ENCODE data around the gene TET2.
"Not testable (repeated sequence)": the region's sequence is repeated elsewhere in the genome, so short reads cannot be mapped to it uniquely, and the experiment has no call there.

Gene TET2

DNA sequence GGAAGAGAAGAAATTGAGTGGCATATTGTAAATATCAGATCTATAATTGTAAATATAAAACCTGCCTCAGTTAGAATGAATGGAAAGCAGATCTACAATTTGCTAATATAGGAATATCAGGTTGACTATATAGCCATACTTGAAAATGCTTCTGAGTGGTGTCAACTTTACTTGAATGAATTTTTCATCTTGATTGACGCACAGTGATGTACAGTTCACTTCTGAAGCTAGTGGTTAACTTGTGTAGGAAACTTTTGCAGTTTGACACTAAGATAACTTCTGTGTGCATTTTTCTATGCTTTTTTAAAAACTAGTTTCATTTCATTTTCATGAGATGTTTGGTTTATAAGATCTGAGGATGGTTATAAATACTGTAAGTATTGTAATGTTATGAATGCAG is 132.6 kb downstream of the TET2 start:
- in situ Hi-C loops (cut with MboI; ENCODE audit: low sequenced_read_pairs) = no loop called here
- Histone ChIP-seq H3K36me3 (replicated peaks) (peaks cover 10% of the 10 kb centered on the region; the same call in 1 of the 2 replicates), H3K27me3 (ENCODE audit: low read depth) (no peaks in the 10 kb centered on the region), H3K9me3 (no peaks in the 10 kb centered on the region), H3K4me3 (no peak overlapping the region), H3K4me1 (peaks cover 24% of the 10 kb centered on the region)
- no peak for DNase-seq (ENCODE audit: low spot score in 2 of 2)

- peaks cover 7% of the 10 kb centered on the region; the same call in 1 of the 2 replicates for H3K36me3 ChIP-seq (replicated peaks)
- no peak overlapping the region for H3K4me3 ChIP-seq
- no peaks in the 10 kb centered on the region for H3K27me3 ChIP-seq (ENCODE audit: low read depth)
- no peaks in the 10 kb centered on the region for H3K9me3 ChIP-seq
- peaks cover 24% of the 10 kb centered on the region for H3K4me1 ChIP-seq
- DNase-seq (ENCODE audit: low spot score in 2 of 2) = no peak
- in situ Hi-C loops (cut with MboI; ENCODE audit: low sequenced_read_pairs) = no loop called here
These were observed 133.9 kb downstream of the TET2 start for GRCh38 chr4:105280338-105281123.

GRCh38 chr4:105281124-105281415 is 134.4 kb downstream of the TET2 start:
- no peak for DNase-seq (ENCODE audit: low spot score in 2 of 2)
- Histone ChIP-seq H3K36me3 (replicated peaks) (0 out of 2 replicates have a peak, but pooled peaks cover 1% of the 10 kb centered on the region), H3K9me3 (no peaks in the 10 kb centered on the region), H3K4me1 (peaks cover 24% of the 10 kb centered on the region), H3K27me3 (ENCODE audit: low read depth) (no peaks in the 10 kb centered on the region), H3K4me3 (no peak overlapping the region)
- in situ Hi-C loops (cut with MboI; ENCODE audit: low sequenced_read_pairs) = no loop called here

GRCh38 chr4:105282489-105282888 is 135.8 kb downstream of the TET2 start:
- no peak for DNase-seq (ENCODE audit: low spot score in 2 of 2)
- no peaks in the 10 kb centered on the region for H3K36me3 ChIP-seq (replicated peaks)
- H3K4me1 ChIP-seq = peaks cover 13% of the 10 kb centered on the region
- H3K4me3 ChIP-seq = no peak overlapping the region
- no peaks in the 10 kb centered on the region for H3K27me3 ChIP-seq (ENCODE audit: low read depth)
- in situ Hi-C loops (cut with MboI; ENCODE audit: low sequenced_read_pairs) = no loop called here
- no peaks in the 10 kb centered on the region for H3K9me3 ChIP-seq

- Histone ChIP-seq H3K4me1 (peaks cover 7% of the 10 kb centered on the region), H3K36me3 (replicated peaks) (no peaks in the 10 kb centered on the region), H3K4me3 (no peak overlapping the region), H3K9me3 (no peaks in the 10 kb centered on the region), H3K27me3 (ENCODE audit: low read depth) (no peaks in the 10 kb centered on the region)
- no peak for DNase-seq (ENCODE audit: low spot score in 2 of 2)
- in situ Hi-C loops (cut with MboI; ENCODE audit: low sequenced_read_pairs) = no loop called here
These were observed 136.8 kb downstream of the TET2 start for GRCh38 chr4:105283501-105283900.

GRCh38 chr4:105288121-105288520 is 141.4 kb downstream of the TET2 start:
- Histone ChIP-seq H3K27me3 (ENCODE audit: low read depth) (no peaks in the 10 kb centered on the region), H3K4me1 (peaks cover 3% of the 10 kb centered on the region; the same call in 1 of the 2 replicates), H3K4me3 (no peak overlapping the region), H3K36me3 (replicated peaks) (no peaks in the 10 kb centered on the region), H3K9me3 (no peaks in the 10 kb centered on the region)
- in situ Hi-C loops (cut with MboI; ENCODE audit: low sequenced_read_pairs) = no loop called here
- DNase-seq (ENCODE audit: low spot score in 2 of 2) = no peak

- Histone ChIP-seq H3K27me3 (ENCODE audit: low read depth) (no peaks in the 10 kb centered on the region), H3K9me3 (no peaks in the 10 kb centered on the region), H3K36me3 (replicated peaks) (no peaks in the 10 kb centered on the region), H3K4me3 (no peak overlapping the region), H3K4me1 (no peaks in the 10 kb centered on the region)
- in situ Hi-C loops (cut with MboI; ENCODE audit: low sequenced_read_pairs) = no loop called here
- no peak for DNase-seq (ENCODE audit: low spot score in 2 of 2)
These were observed 145.2 kb downstream of the TET2 start for GRCh38 chr4:105291925-105292324.

- DNase-seq (ENCODE audit: low spot score in 2 of 2) = no peak
These were observed 146.7 kb downstream of the TET2 start for GRCh38 chr4:105293360-105293759.

GRCh38 chr4:105296672-105297071 is 150.0 kb downstream of the TET2 start:
- Histone ChIP-seq H3K4me1 (no peaks in the 10 kb centered on the region), H3K4me3 (no peak overlapping the region), H3K27me3 (ENCODE audit: low read depth) (no peaks in the 10 kb centered on the region), H3K9me3 (no peaks in the 10 kb centered on the region), H3K36me3 (replicated peaks) (no peaks in the 10 kb centered on the region)
- in situ Hi-C loops (cut with MboI; ENCODE audit: low sequenced_read_pairs) = no loop called here
- no peak for DNase-seq (ENCODE audit: low spot score in 2 of 2)

More at GRCh38 chr4:105293360-105293759, 146.7 kb downstream of the TET2 start:
- H3K4me3 ChIP-seq = no peak overlapping the region
- no peaks in the 10 kb centered on the region for H3K27me3 ChIP-seq (ENCODE audit: low read depth)
- in situ Hi-C loops (cut with MboI; ENCODE audit: low sequenced_read_pairs) = no loop called here
- H3K36me3 ChIP-seq (replicated peaks) = no peaks in the 10 kb centered on the region
- H3K9me3 ChIP-seq = no peaks in the 10 kb centered on the region
- H3K4me1 ChIP-seq = no peaks in the 10 kb centered on the region

GRCh38 chr4:105299027-105299426 is 152.4 kb downstream of the TET2 start:
- DNase-seq (ENCODE audit: low spot score in 2 of 2); H3K27me3 ChIP-seq (ENCODE audit: low read depth); H3K4me3 ChIP-seq; H3K36me3 ChIP-seq (replicated peaks); H3K4me1 ChIP-seq; H3K9me3 ChIP-seq; in situ Hi-C loops (cut with MboI; ENCODE audit: low sequenced_read_pairs): not testable (repeated sequence)

DNA sequence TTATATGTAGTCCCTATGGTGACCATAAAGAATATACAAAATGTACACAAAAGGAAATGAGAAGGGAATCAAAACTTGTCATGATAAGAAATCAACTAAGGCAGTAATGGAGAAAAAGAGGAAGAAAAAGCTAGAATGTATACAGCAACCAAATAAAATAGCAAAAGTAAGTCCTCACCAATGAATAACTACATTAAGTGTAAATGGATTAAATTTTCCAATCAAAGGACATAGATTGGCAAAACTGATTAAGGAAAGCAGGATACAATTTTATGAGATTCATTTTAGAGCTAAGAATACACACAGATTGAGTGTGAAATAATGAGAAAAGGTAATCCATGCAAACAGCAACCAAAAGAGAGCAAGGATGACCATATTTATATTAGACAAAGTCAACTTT is 157.4 kb downstream of the TET2 start:
- H3K27me3 ChIP-seq (ENCODE audit: low read depth) = no peaks in the 10 kb centered on the region
- H3K36me3 ChIP-seq (replicated peaks) = no peaks in the 10 kb centered on the region
- H3K9me3 ChIP-seq = no peaks in the 10 kb centered on the region
- H3K4me1 ChIP-seq = no peaks in the 10 kb centered on the region
- no peak for DNase-seq (ENCODE audit: low spot score in 2 of 2)
- no peak overlapping the region for H3K4me3 ChIP-seq
- in situ Hi-C loops (cut with MboI; ENCODE audit: low sequenced_read_pairs) = no loop called here

GRCh38 chr4:105305019-105305836 is 158.6 kb downstream of the TET2 start:
- no peaks in the 10 kb centered on the region for H3K36me3 ChIP-seq (replicated peaks)
- H3K27me3 ChIP-seq (ENCODE audit: low read depth) = no peaks in the 10 kb centered on the region
- no peak overlapping the region for H3K4me3 ChIP-seq
- no peaks in the 10 kb centered on the region for H3K4me1 ChIP-seq
- DNase-seq (ENCODE audit: low spot score in 2 of 2) = no peak
- in situ Hi-C loops (cut with MboI; ENCODE audit: low sequenced_read_pairs) = no loop called here
- H3K9me3 ChIP-seq = no peaks in the 10 kb centered on the region

DNA sequence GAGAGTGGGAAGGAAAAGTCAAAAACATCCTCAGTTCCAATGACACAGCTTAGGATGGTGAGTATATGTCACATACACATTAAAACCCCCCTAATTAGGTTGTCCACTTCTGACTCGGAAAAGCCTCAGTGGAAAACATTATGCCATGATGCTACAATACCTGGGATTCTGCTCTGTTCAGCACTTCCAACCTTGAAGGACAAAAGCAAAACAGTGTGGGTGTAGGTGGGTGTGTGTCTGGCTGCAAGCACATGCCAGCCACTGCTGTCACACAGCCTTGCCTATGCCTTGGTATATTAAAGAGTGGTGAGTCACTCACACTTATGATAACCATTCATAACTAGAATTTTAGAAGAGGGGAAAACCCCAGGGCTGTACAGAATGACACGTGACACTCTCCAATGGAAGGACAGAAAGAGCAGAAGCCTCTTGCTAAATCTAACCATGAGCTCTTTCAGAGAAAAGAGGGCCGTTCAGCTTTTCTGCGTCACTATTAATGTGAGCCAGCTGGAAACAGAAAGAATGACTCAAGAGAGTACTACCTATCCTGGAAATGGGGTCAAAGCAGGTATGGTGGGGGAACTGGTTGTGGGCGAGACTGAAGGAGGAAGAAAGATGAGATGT is 159.6 kb downstream of the TET2 start:
- H3K4me3 ChIP-seq = no peak overlapping the region
- H3K27me3 ChIP-seq (ENCODE audit: low read depth) = no peaks in the 10 kb centered on the region
- no peaks in the 10 kb centered on the region for H3K36me3 ChIP-seq (replicated peaks)
- H3K9me3 ChIP-seq = no peaks in the 10 kb centered on the region
- no peak for DNase-seq (ENCODE audit: low spot score in 2 of 2)
- H3K4me1 ChIP-seq = no peaks in the 10 kb centered on the region
- in situ Hi-C loops (cut with MboI; ENCODE audit: low sequenced_read_pairs) = no loop called here

DNA sequence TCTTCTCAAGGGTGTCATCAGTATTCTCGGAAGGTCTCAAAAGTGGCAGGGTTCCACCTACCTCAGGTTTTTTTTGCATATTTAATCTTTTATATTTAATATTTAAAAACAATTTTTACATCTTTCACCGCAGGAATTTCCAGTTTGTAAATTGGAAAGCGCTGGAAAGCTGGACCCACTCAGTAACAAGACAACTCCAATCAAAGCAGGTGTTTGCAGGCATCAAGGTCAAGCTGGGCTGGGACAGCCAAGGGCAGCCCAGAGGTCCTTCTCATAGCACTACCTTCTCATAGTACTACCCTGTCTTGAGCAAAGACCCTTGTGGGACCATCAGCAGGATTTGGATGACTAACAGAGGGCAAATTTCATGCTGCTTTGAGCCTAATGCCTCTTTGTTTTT is 160.1 kb downstream of the TET2 start:
- no peak for DNase-seq (ENCODE audit: low spot score in 2 of 2)
- no peak overlapping the region for H3K4me3 ChIP-seq
- in situ Hi-C loops (cut with MboI; ENCODE audit: low sequenced_read_pairs) = no loop called here
- no peaks in the 10 kb centered on the region for H3K9me3 ChIP-seq
- H3K36me3 ChIP-seq (replicated peaks) = no peaks in the 10 kb centered on the region
- H3K4me1 ChIP-seq = no peaks in the 10 kb centered on the region
- no peaks in the 10 kb centered on the region for H3K27me3 ChIP-seq (ENCODE audit: low read depth)

Data from HAP-1 (cell line).